Vagina (tissue), 2 donors: ENCODE data around the gene PCGF1.

Experiments
- CTCF ChIP-seq, 3 experiments: fragments of 450-650 bp in 2 of 3; fragments of 200-600 bp in 1 of 3; sonication (generic) in 1 of 3; IDR thresholded peaks; one replicate each; pipeline ENCODE4 v1.5.1; 2017 to 2019; ENCODE audit warnings: antibody characterized with exemption in 3 of 3, mild to moderate bottlenecking in 2 of 3, moderate library complexity in 2 of 3
- POLR2A ChIP-seq, 2 donors: fragments of 450-650 bp; IDR thresholded peaks; one replicate each; pipeline ENCODE4 v1.6.1; 2017; ENCODE audit warnings: antibody characterized with exemption in 2 of 2, mild to moderate bottlenecking in 2 of 2, moderate library complexity in 2 of 2

- TF ChIP-seq POLR2A (IDR thresholded peaks at IDR 0.05) (no peak), CTCF (IDR thresholded peaks at IDR 0.05) (no peak)
Observed at GRCh38 chr2:74533464-74533863, 26.0 kb upstream of the PCGF1 start.
